GM23338 (cell line): ENCODE measurements around the gene HEATR9. TPM values are rescaled to one million over a fixed set of nuclear protein-coding genes. Genes with fewer than 3 reads are reported as not detected.

Experiments
- ATAC-seq: fragments of 200-7000 bp; cut with Tn5 transposase; 3 replicates; pipeline ENCODE4 v1.9.1; 2020
- DNase-seq: peaks from one replicate; pipeline ENCODE4 v3.0.0-alpha.2; 2015; ENCODE audit warnings: low spot score
- H2AFZ ChIP-seq: fragments of 200-600 bp; sonication (generic); 2 replicates; pipeline ENCODE4 v1.8.0; 2016; ENCODE audit warnings: antibody characterized with exemption, mild to moderate bottlenecking, moderate library complexity
- H3F3A ChIP-seq: fragments of 200-600 bp; sonication (generic); replicated peaks from 2 replicates; pipeline ENCODE4 v1.8.0; 2017; ENCODE audit warnings: antibody characterized with exemption, mixed run types, low read depth
- H3K27ac ChIP-seq: fragments of 200-600 bp; sonication (generic); 2 replicates; pipeline ENCODE4 v1.6.1; 2016; ENCODE audit warnings: low read depth
- H3K27me3 ChIP-seq: fragments of 200-600 bp; sonication (generic); 2 replicates; pipeline ENCODE4 v1.8.0; 2016; ENCODE audit warnings: mild to moderate bottlenecking, mixed run types, moderate library complexity; ENCODE audit not compliant: insufficient read depth
- H3K36me3 ChIP-seq: fragments of 200-600 bp; sonication (generic); 2 replicates; pipeline ENCODE4 v1.8.0; 2016; ENCODE audit warnings: mild to moderate bottlenecking; ENCODE audit not compliant: insufficient read depth
- H3K4me1 ChIP-seq: fragments of 200-600 bp; sonication (generic); 2 replicates; pipeline ENCODE4 v1.8.0; 2016; ENCODE audit warnings: mild to moderate bottlenecking, moderate library complexity; ENCODE audit not compliant: insufficient read depth
- H3K4me2 ChIP-seq: fragments of 200-600 bp; sonication (generic); 2 replicates; pipeline ENCODE4 v1.7.1; 2017; ENCODE audit warnings: mixed run types
- H3K4me3 ChIP-seq: fragments of 200-600 bp; sonication (generic); 2 replicates; pipeline ENCODE4 v1.6.1; 2016; ENCODE audit warnings: mixed run types
- H3K79me2 ChIP-seq: fragments of 200-600 bp; sonication (generic); replicated peaks from 2 replicates; pipeline ENCODE4 v1.8.0; 2017; ENCODE audit warnings: mild to moderate bottlenecking; ENCODE audit not compliant: insufficient read depth
- H3K9me2 ChIP-seq: fragments of 200-600 bp; sonication (generic); 2 replicates; pipeline ENCODE4 v1.8.0; 2017; ENCODE audit not compliant: insufficient read depth
- H4K20me1 ChIP-seq: fragments of 200-600 bp; sonication (generic); replicated peaks from 2 replicates; pipeline ENCODE4 v1.8.0; 2017; ENCODE audit warnings: mild to moderate bottlenecking; ENCODE audit not compliant: insufficient read depth
- H3K27ac Mint-ChIP-seq: 2 replicates; pipeline ENCODE4 v1.8.0; 2020; ENCODE audit warnings: inconsistent platforms, mild to moderate bottlenecking, moderate library complexity, mixed read lengths
- H3K27me3 Mint-ChIP-seq: 3 replicates; pipeline ENCODE4 v1.8.0; 2022; ENCODE audit warnings: low read depth, mild to moderate bottlenecking, moderate library complexity, mixed read lengths, inconsistent platforms; ENCODE audit not compliant: insufficient read depth, poor library complexity
- H3K36me3 Mint-ChIP-seq: 3 replicates; pipeline ENCODE4 v1.8.0; 2021; ENCODE audit warnings: low read depth, mild to moderate bottlenecking, inconsistent platforms, moderate library complexity, mixed read lengths
- H3K4me1 Mint-ChIP-seq: 3 replicates; pipeline ENCODE4 v1.8.0; 2020; ENCODE audit warnings: mild to moderate bottlenecking, inconsistent platforms, mixed read lengths
- H3K4me3 Mint-ChIP-seq: 3 replicates; pipeline ENCODE4 v1.8.0; 2021; ENCODE audit warnings: moderate library complexity, mild to moderate bottlenecking, inconsistent platforms, mixed read lengths
- H3K9me3 Mint-ChIP-seq: 3 replicates; pipeline ENCODE4 v1.8.0; 2020; ENCODE audit warnings: moderate library complexity, mild to moderate bottlenecking, inconsistent platforms, mixed read lengths
- CREB1 ChIP-seq: fragments of 250-450 bp; sonication (Bioruptor Pico); IDR thresholded peaks from 2 replicates; pipeline ENCODE4 v1.5.0; 2020; ENCODE audit warnings: low read depth, mild to moderate bottlenecking, moderate library complexity
- EZH2 ChIP-seq: fragments of 200-600 bp; sonication (generic); IDR thresholded peaks from one replicate; pipeline ENCODE4 v1.8.0; 2017; ENCODE audit warnings: antibody characterized with exemption, mild to moderate bottlenecking, low read depth; ENCODE audit not compliant: unreplicated experiment
- EZH2phosphoT487 ChIP-seq: fragments of 200-600 bp; sonication (generic); IDR thresholded peaks from one replicate; pipeline ENCODE4 v1.8.1; 2018; ENCODE audit warnings: antibody characterized with exemption; ENCODE audit not compliant: unreplicated experiment
- POLR2AphosphoS5 ChIP-seq: IDR thresholded peaks from 2 replicates; pipeline ENCODE4 v1.6.1; 2016; ENCODE audit warnings: antibody characterized with exemption, low read depth
- STAT1 ChIP-seq: IDR thresholded peaks from one replicate; pipeline ENCODE4 v1.6.1; 2016; ENCODE audit warnings: antibody characterized with exemption; ENCODE audit not compliant: unreplicated experiment
- ZNF114 ChIP-seq: fragments of 250-450 bp; sonication (Bioruptor Pico); IDR thresholded peaks from 2 replicates; pipeline ENCODE4 v1.5.0; 2020; ENCODE audit warnings: mild to moderate bottlenecking, moderate library complexity
- ZNF331 ChIP-seq: fragments of 250-450 bp; sonication (Bioruptor Pico); IDR thresholded peaks from 2 replicates; pipeline ENCODE4 v1.5.0; 2020; ENCODE audit warnings: low read depth, mild to moderate bottlenecking, moderate library complexity
- polyA plus RNA-seq: library from polyadenylated mRNA; unstranded; fragments of >200 nt; fragmentation: Nextera tagmentation; extraction: Ambion mirVana; gene quantifications from 2 replicates; pipeline ENCODE4 v1.2.1, GENCODE V29; 2016
- total RNA-seq: library from RNA; depleted of rRNA; stranded (reverse); fragments of >200 nt; shearing (Covaris generic); gene quantifications from 2 replicates; pipeline ENCODE4 v1.2.3, GENCODE V29; 2014
- TF ChIP-seq, protein P1 (sequence below), 2 experiments: fragments of 200-600 bp in 1 of 2; sonication (generic) in 1 of 2; conservative IDR thresholded peaks; 2 replicates each; pipeline versions ENCODE4 v1.5.1 to v1.6.1; 2016 to 2017; ENCODE audit warnings: antibody characterized with exemption in 2 of 2, low read depth in 2 of 2, mild to moderate bottlenecking in 2 of 2, moderate library complexity in 1 of 2
- TF ChIP-seq, protein P2 (sequence below): IDR thresholded peaks from one replicate; pipeline ENCODE4 v1.6.1; 2018; ENCODE audit warnings: antibody characterized with exemption; ENCODE audit not compliant: unreplicated experiment
- TF ChIP-seq, protein P3 (sequence below): IDR thresholded peaks from 2 replicates; pipeline ENCODE4 v1.6.1; 2016; ENCODE audit warnings: antibody characterized with exemption
- TF ChIP-seq, protein P4 (sequence below): fragments of 250-450 bp; sonication (Bioruptor Pico); IDR thresholded peaks from 2 replicates; pipeline ENCODE4 v1.5.0; 2020; ENCODE audit warnings: mild to moderate bottlenecking, moderate library complexity

The HEATR9 gene
- total and polyA plus RNA-seq, 2 experiments from 2014 or later = not detected

DNA sequence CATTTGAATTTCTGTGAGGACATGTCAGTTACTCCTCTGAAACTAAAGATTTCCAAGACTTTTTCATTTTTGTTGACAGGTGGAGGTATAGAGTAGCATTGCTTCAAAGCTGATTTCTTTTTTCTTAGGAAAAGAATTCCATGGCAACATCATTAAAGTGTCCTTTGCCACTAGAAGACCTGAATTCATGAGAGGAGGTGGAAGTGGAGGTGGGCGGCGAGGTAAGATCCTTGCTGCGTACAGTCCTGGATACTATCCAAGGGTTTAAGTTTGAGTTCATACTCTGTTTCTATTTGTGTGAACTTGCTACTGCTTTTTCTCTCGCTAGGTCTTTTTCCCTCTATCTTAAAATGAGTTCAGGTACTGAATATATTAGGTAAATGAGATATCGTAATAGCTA is 26.5 kb downstream of the HEATR9 start (continued):
- TF ChIP-seq, protein P1, sequence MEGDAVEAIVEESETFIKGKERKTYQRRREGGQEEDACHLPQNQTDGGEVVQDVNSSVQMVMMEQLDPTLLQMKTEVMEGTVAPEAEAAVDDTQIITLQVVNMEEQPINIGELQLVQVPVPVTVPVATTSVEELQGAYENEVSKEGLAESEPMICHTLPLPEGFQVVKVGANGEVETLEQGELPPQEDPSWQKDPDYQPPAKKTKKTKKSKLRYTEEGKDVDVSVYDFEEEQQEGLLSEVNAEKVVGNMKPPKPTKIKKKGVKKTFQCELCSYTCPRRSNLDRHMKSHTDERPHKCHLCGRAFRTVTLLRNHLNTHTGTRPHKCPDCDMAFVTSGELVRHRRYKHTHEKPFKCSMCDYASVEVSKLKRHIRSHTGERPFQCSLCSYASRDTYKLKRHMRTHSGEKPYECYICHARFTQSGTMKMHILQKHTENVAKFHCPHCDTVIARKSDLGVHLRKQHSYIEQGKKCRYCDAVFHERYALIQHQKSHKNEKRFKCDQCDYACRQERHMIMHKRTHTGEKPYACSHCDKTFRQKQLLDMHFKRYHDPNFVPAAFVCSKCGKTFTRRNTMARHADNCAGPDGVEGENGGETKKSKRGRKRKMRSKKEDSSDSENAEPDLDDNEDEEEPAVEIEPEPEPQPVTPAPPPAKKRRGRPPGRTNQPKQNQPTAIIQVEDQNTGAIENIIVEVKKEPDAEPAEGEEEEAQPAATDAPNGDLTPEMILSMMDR (conservative IDR thresholded peaks at IDR 0.05; ENCODE audit: low read depth in 2 of 2) = no peak
- TF ChIP-seq EZH2 (no peak), ZNF331 (no peak), STAT1 (no peak), POLR2AphosphoS5 (no peak), CREB1 (CRISPR knock-in tag) (no peak)
- TF ChIP-seq, protein P2, sequence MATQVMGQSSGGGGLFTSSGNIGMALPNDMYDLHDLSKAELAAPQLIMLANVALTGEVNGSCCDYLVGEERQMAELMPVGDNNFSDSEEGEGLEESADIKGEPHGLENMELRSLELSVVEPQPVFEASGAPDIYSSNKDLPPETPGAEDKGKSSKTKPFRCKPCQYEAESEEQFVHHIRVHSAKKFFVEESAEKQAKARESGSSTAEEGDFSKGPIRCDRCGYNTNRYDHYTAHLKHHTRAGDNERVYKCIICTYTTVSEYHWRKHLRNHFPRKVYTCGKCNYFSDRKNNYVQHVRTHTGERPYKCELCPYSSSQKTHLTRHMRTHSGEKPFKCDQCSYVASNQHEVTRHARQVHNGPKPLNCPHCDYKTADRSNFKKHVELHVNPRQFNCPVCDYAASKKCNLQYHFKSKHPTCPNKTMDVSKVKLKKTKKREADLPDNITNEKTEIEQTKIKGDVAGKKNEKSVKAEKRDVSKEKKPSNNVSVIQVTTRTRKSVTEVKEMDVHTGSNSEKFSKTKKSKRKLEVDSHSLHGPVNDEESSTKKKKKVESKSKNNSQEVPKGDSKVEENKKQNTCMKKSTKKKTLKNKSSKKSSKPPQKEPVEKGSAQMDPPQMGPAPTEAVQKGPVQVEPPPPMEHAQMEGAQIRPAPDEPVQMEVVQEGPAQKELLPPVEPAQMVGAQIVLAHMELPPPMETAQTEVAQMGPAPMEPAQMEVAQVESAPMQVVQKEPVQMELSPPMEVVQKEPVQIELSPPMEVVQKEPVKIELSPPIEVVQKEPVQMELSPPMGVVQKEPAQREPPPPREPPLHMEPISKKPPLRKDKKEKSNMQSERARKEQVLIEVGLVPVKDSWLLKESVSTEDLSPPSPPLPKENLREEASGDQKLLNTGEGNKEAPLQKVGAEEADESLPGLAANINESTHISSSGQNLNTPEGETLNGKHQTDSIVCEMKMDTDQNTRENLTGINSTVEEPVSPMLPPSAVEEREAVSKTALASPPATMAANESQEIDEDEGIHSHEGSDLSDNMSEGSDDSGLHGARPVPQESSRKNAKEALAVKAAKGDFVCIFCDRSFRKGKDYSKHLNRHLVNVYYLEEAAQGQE = no peak

DNA sequence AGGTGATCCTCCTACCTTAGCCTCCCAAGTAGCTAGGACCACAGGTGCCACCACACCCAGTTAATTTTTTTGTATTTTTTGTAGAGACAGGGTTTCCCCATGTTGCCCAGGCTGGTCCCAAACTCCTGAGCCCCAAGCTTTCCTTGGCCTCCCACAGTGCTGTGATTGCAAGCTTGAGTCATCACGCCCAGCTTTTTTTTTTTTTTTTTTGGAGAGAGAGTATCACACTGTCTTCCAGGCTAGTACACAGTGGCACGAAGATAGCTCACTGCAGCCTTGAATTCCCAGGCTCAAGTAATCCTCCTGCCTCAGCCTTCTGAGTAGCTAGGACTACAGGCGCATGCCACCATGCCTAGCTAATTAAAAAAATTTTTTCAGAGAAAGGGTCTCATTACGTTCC is 27.2 kb downstream of the HEATR9 start:
- no peaks in the 10 kb centered on the region for H3K9me3 Mint-ChIP-seq
- no peaks in the 10 kb centered on the region for H3K27me3 Mint-ChIP-seq
- Histone ChIP-seq H3K36me3 (peaks cover 89% of the 10 kb centered on the region), H3K4me3 (no peak overlapping the region), H3K4me1 (no peaks in the 10 kb centered on the region), H3K9me2 (no peaks in the 10 kb centered on the region), H4K20me1 (peaks cover 35% of the 10 kb centered on the region), H3K4me2 (no peak overlapping the region), H2AFZ (no peak overlapping the region), H3K79me2 (peaks cover 12% of the 10 kb centered on the region), H3K27ac (no peak overlapping the region), H3K27me3 (no peaks in the 10 kb centered on the region), H3F3A (peaks cover 11% of the 10 kb centered on the region; the same call in 1 of the 2 replicates)
- DNase-seq (no peak), ATAC-seq (no peak)
- no peaks in the 10 kb centered on the region for H3K4me1 Mint-ChIP-seq
- peaks cover 93% of the 10 kb centered on the region for H3K36me3 Mint-ChIP-seq
- no peak overlapping the region for H3K4me3 Mint-ChIP-seq
- no peak overlapping the region for H3K27ac Mint-ChIP-seq
- TF ChIP-seq CREB1 (CRISPR knock-in tag) = no peak
- no peak for TF ChIP-seq ZNF114 (CRISPR knock-in tag)
- TF ChIP-seq, protein P3, sequence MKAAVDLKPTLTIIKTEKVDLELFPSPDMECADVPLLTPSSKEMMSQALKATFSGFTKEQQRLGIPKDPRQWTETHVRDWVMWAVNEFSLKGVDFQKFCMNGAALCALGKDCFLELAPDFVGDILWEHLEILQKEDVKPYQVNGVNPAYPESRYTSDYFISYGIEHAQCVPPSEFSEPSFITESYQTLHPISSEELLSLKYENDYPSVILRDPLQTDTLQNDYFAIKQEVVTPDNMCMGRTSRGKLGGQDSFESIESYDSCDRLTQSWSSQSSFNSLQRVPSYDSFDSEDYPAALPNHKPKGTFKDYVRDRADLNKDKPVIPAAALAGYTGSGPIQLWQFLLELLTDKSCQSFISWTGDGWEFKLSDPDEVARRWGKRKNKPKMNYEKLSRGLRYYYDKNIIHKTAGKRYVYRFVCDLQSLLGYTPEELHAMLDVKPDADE = no peak
- TF ChIP-seq STAT1 = no peak
- TF ChIP-seq EZH2phosphoT487 = no peak
- TF ChIP-seq, protein P4, sequence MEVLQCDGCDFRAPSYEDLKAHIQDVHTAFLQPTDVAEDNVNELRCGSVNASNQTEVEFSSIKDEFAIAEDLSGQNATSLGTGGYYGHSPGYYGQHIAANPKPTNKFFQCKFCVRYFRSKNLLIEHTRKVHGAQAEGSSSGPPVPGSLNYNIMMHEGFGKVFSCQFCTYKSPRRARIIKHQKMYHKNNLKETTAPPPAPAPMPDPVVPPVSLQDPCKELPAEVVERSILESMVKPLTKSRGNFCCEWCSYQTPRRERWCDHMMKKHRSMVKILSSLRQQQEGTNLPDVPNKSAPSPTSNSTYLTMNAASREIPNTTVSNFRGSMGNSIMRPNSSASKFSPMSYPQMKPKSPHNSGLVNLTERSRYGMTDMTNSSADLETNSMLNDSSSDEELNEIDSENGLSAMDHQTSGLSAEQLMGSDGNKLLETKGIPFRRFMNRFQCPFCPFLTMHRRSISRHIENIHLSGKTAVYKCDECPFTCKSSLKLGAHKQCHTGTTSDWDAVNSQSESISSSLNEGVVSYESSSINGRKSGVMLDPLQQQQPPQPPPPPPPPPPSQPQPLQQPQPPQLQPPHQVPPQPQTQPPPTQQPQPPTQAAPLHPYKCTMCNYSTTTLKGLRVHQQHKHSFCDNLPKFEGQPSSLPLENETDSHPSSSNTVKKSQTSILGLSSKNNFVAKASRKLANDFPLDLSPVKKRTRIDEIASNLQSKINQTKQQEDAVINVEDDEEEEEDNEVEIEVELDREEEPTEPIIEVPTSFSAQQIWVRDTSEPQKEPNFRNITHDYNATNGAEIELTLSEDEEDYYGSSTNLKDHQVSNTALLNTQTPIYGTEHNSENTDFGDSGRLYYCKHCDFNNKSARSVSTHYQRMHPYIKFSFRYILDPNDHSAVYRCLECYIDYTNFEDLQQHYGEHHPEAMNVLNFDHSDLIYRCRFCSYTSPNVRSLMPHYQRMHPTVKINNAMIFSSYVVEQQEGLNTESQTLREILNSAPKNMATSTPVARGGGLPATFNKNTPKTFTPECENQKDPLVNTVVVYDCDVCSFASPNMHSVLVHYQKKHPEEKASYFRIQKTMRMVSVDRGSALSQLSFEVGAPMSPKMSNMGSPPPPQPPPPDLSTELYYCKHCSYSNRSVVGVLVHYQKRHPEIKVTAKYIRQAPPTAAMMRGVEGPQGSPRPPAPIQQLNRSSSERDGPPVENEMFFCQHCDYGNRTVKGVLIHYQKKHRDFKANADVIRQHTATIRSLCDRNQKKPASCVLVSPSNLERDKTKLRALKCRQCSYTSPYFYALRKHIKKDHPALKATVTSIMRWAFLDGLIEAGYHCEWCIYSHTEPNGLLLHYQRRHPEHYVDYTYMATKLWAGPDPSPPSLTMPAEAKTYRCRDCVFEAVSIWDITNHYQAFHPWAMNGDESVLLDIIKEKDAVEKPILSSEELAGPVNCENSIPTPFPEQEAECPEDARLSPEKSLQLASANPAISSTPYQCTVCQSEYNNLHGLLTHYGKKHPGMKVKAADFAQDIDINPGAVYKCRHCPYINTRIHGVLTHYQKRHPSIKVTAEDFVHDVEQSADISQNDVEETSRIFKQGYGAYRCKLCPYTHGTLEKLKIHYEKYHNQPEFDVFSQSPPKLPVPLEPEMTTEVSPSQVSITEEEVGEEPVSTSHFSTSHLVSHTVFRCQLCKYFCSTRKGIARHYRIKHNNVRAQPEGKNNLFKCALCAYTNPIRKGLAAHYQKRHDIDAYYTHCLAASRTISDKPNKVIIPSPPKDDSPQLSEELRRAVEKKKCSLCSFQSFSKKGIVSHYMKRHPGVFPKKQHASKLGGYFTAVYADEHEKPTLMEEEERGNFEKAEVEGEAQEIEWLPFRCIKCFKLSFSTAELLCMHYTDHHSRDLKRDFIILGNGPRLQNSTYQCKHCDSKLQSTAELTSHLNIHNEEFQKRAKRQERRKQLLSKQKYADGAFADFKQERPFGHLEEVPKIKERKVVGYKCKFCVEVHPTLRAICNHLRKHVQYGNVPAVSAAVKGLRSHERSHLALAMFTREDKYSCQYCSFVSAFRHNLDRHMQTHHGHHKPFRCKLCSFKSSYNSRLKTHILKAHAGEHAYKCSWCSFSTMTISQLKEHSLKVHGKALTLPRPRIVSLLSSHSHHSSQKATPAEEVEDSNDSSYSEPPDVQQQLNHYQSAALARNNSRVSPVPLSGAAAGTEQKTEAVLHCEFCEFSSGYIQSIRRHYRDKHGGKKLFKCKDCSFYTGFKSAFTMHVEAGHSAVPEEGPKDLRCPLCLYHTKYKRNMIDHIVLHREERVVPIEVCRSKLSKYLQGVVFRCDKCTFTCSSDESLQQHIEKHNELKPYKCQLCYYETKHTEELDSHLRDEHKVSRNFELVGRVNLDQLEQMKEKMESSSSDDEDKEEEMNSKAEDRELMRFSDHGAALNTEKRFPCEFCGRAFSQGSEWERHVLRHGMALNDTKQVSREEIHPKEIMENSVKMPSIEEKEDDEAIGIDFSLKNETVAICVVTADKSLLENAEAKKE (CRISPR knock-in tag) = no peak
